K562 (cell line): ENCODE results near the gene PCOLCE2. TPM values are rescaled to one million over a fixed set of nuclear protein-coding genes. Genes with fewer than 3 reads are reported as not detected.
A peak's percentile ranks its signal among the peaks of the same experiment; 100 is the strongest.

ENCODE experiments used
- ATAC-seq: fragments of 200-7000 bp; cut with Tn5 transposase; 3 replicates; pipeline ENCODE4 v1.9.1; 2020; ENCODE audit warnings: moderate library complexity
- BruUV-seq: library from RNA; stranded (reverse); fragments of 400-500 nt; replicated peaks from 2 replicates; lab custom pipeline; 2021; lab: Mats Ljungman, UMichigan
- CTCF ChIA-PET: fragments of 300-600 bp; formaldehyde crosslinking; extraction: SDS; loops from one replicate; lab custom pipeline; 2021; ENCODE audit warnings: low intra/inter-chr PET ratio; lab: Yijun Ruan, JAX
- POLR2A ChIA-PET: fragments of 300-600, 350-650 bp; sonication (Branson Sonifier 250); formaldehyde crosslinking; extraction: SDS; loops from one replicate; lab custom pipeline; 2021; ENCODE audit warnings: antibody characterized with exemption, inconsistent platforms; lab: Yijun Ruan, JAX
- DNase-seq, 4 experiments: peaks; one replicate each; pipeline versions ENCODE4 v3.0.0 to v3.0.0-alpha.2; 2011 to 2018; ENCODE audit warnings: low spot score in 3 of 4, mixed read lengths in 3 of 4; ENCODE audit errors: extremely low read depth in 1 of 4
- FAIRE-seq: peaks from 2 replicates; lab custom pipeline; 2011; peaks lifted over from hg19 to GRCh38; lab: Jason Lieb, UNC
- H2AFZ ChIP-seq: 2 replicates; pipeline ENCODE4 v1.6.0; 2011; ENCODE audit warnings: low read depth, low read length, control low read depth, inconsistent platforms
- H3K27ac ChIP-seq: fragments of 200-600 bp; 3 replicates; pipeline ENCODE4 v1.8.0; 2011; ENCODE audit warnings: low read depth, mild to moderate bottlenecking, control low read depth, inconsistent platforms, low read length, moderate library complexity, mixed read lengths; ENCODE audit errors: extremely low read depth
- H3K27me3 ChIP-seq, 2 experiments: fragments of 300-600 bp in 1 of 2; 2 replicates in 1 of 2; 3 replicates in 1 of 2; pipeline versions ENCODE4 v1.6.0 to v1.8.0; 2011; ENCODE audit warnings: inconsistent platforms in 2 of 2, low read length in 2 of 2, mild to moderate bottlenecking in 1 of 2, mixed read lengths in 1 of 2, moderate library complexity in 1 of 2; ENCODE audit not compliant: control insufficient read depth in 2 of 2, insufficient read depth in 2 of 2
- H3K36me3 ChIP-seq: fragments of 300-600 bp; 3 replicates; pipeline ENCODE4 v1.8.0; 2011; ENCODE audit warnings: mild to moderate bottlenecking, low read length, inconsistent platforms; ENCODE audit not compliant: control insufficient read depth, insufficient read depth
- H3K4me1 ChIP-seq, 2 experiments: fragments of 200-600 bp in 1 of 2; replicated peaks in 1 of 2; 2 replicates in 1 of 2; 3 replicates in 1 of 2; pipeline versions ENCODE4 v1.5.1 to v1.8.0; 2011; ENCODE audit warnings: inconsistent platforms in 2 of 2, low read length in 2 of 2, mild to moderate bottlenecking in 1 of 2, mixed read lengths in 1 of 2, moderate library complexity in 1 of 2; ENCODE audit not compliant: control insufficient read depth in 2 of 2, insufficient read depth in 2 of 2
- H3K4me2 ChIP-seq: 2 replicates; pipeline ENCODE4 v1.6.1; 2011; ENCODE audit warnings: low read length, control low read depth, inconsistent platforms, mixed read lengths; ENCODE audit not compliant: insufficient read depth
- H3K4me3 ChIP-seq: fragments of 200-600 bp; sonication (generic), shearing (Covaris generic); 2 replicates; pipeline ENCODE4 v1.5.1; 2016; ENCODE audit warnings: control low read depth, inconsistent platforms
- H3K79me2 ChIP-seq: fragments of 200-600 bp; 3 replicates; pipeline ENCODE4 v1.8.0; 2011; ENCODE audit warnings: low read length, inconsistent platforms; ENCODE audit not compliant: control insufficient read depth, insufficient read depth
- H3K9ac ChIP-seq, 2 experiments: 2 replicates each; pipeline versions ENCODE4 v1.6.0 to v1.6.1; 2011; ENCODE audit warnings: low read depth in 2 of 2, low read length in 2 of 2, control low read depth in 1 of 2, inconsistent platforms in 1 of 2, mild to moderate bottlenecking in 1 of 2, mixed read lengths in 1 of 2; ENCODE audit not compliant: insufficient read depth in 1 of 2
- H3K9me1 ChIP-seq: one replicate; pipeline ENCODE4 v1.6.0; 2011; ENCODE audit warnings: inconsistent platforms, mild to moderate bottlenecking, low read length, moderate library complexity; ENCODE audit not compliant: control insufficient read depth, insufficient read depth
- H3K9me3 ChIP-seq: replicated peaks from 2 replicates; pipeline ENCODE4 v1.5.1; 2011; ENCODE audit warnings: low read depth, low read length, inconsistent platforms; ENCODE audit not compliant: control insufficient read depth, insufficient read depth
- H4K20me1 ChIP-seq: replicated peaks from 2 replicates; pipeline ENCODE4 v1.6.1; 2011; ENCODE audit warnings: low read length, inconsistent platforms, mixed read lengths; ENCODE audit not compliant: control insufficient read depth, insufficient read depth
- BCOR ChIP-seq: fragments of 450-650 bp; IDR thresholded peaks from 2 replicates; pipeline ENCODE4 v1.6.1; 2016
- CREB1 ChIP-seq, 2 experiments: sonication (generic) in 1 of 2; formaldehyde crosslinking in 1 of 2; IDR thresholded peaks; 2 replicates each; pipeline versions ENCODE4 v1.6.1 to v1.8.0; 2012 to 2022; ENCODE audit warnings: inconsistent platforms in 1 of 2, mild to moderate bottlenecking in 1 of 2, missing genetic modification reagents in 1 of 2, moderate library complexity in 1 of 2
- DPF2 ChIP-seq: fragments of 450-650 bp; IDR thresholded peaks from 2 replicates; pipeline ENCODE4 v1.6.1; 2016
- FOSL1 ChIP-seq: fragments of 200-800 bp; sonication (Bioruptor generic); conservative IDR thresholded peaks from 2 replicates; pipeline ENCODE4 v1.6.1; 2016; ENCODE audit warnings: missing genetic modification characterization, missing compliant biosample characterization
- HDAC3 ChIP-seq: fragments of 450-650 bp; IDR thresholded peaks from 2 replicates; pipeline ENCODE4 v1.6.1; 2018; ENCODE audit warnings: borderline replicate concordance, mild to moderate bottlenecking, moderate library complexity; ENCODE audit not compliant: partially characterized antibody
- IFI16 ChIP-seq: fragments of 250-450 bp; sonication (Bioruptor Pico); IDR thresholded peaks from 2 replicates; pipeline ENCODE4 v2.1.2; 2022; ENCODE audit warnings: mild to moderate bottlenecking, inconsistent platforms
- JUNB ChIP-seq: fragments of 450-650 bp; formaldehyde crosslinking; conservative IDR thresholded peaks from 2 replicates; pipeline ENCODE4 v1.4.0; 2020; ENCODE audit warnings: mild to moderate bottlenecking
- MTA1 ChIP-seq: fragments of 450-650 bp; IDR thresholded peaks from 2 replicates; pipeline ENCODE4 v1.6.1; 2017; ENCODE audit warnings: borderline replicate concordance
- NFIC ChIP-seq: fragments of 450-650 bp; IDR thresholded peaks from 2 replicates; pipeline ENCODE4 v1.6.1; 2017; ENCODE audit warnings: mild to moderate bottlenecking, inconsistent platforms
- NR2C2 ChIP-seq, 2 experiments: fragments of 200-800 bp in 1 of 2; sonication (Bioruptor generic) in 1 of 2; sonication (generic) in 1 of 2; formaldehyde crosslinking in 1 of 2; IDR thresholded peaks; 2 replicates each; pipeline versions ENCODE4 v1.6.1 to v1.8.0; 2016 to 2022; ENCODE audit warnings: mild to moderate bottlenecking in 1 of 2, missing compliant biosample characterization in 1 of 2, missing genetic modification characterization in 1 of 2, missing genetic modification reagents in 1 of 2
- PML ChIP-seq: IDR thresholded peaks from 2 replicates; pipeline ENCODE4 v1.6.1; 2012; ENCODE audit warnings: low read length, inconsistent platforms
- PURB ChIP-seq: sonication (generic); formaldehyde crosslinking; IDR thresholded peaks from 2 replicates; pipeline ENCODE4 v1.9.0; 2021; ENCODE audit warnings: low read depth, mild to moderate bottlenecking, missing genetic modification reagents
- SMAD2 ChIP-seq: fragments of 150-350 bp; IDR thresholded peaks from 2 replicates; pipeline ENCODE4 v1.6.1; 2014; ENCODE audit warnings: low read depth, mild to moderate bottlenecking, low read length
- SMAD3 ChIP-seq: fragments of 450-650 bp; formaldehyde crosslinking; conservative IDR thresholded peaks from 2 replicates; pipeline ENCODE4 v1.4.0; 2020; ENCODE audit warnings: mild to moderate bottlenecking
- SMAD4 ChIP-seq: fragments of 250-450 bp; sonication (Bioruptor Pico); conservative IDR thresholded peaks from 2 replicates; pipeline ENCODE4 v1.8.0; 2021; ENCODE audit warnings: inconsistent platforms, mild to moderate bottlenecking, moderate library complexity
- SMARCE1 ChIP-seq: fragments of 450-650 bp; IDR thresholded peaks from 2 replicates; pipeline ENCODE4 v1.7.1; 2016; ENCODE audit warnings: mild to moderate bottlenecking
- WGBS: fragments of 100-300 bp; shearing (Covaris generic); methylation state at CpG from one replicate; pipeline ENCODE4 v1.1.6; 2016; ENCODE audit warnings: low coverage, mixed read lengths; ENCODE audit not compliant: insufficient coverage; ENCODE audit errors: missing lambda C conversion rate; 5-methylcytosine and 5-hydroxymethylcytosine counted together
- in situ Hi-C: fragments of 300-500 bp; cut with MboI; formaldehyde crosslinking; loops from 4 replicates; pipeline ENCODE4 v1.15.0; 2018; ENCODE audit warnings: inconsistent platforms, mixed read lengths
- intact Hi-C: fragments of 100-400 bp; cut with micrococcal nuclease; formaldehyde crosslinking; loops from 2 replicates; pipeline ENCODE4 v1.14.2; 2022
- polyA plus RNA-seq, 8 experiments: library from polyadenylated mRNA; depleted of rRNA in 4 of 8; stranded (reverse) in 5 of 8; unstranded in 3 of 8; fragments of >200 nt; fragmentation: Nextera tagmentation in 2 of 8; fragmentation: Illumina TruSeq in 1 of 8; extraction: Ambion mirVana in 2 of 8; extraction: Trizol in 1 of 8; gene quantifications; 2 replicates each; pipeline versions ENCODE4 v1.2.1 to v1.2.3, GENCODE V29; 2011 to 2014; ENCODE audit warnings: inconsistent platforms in 1 of 8, missing spikeins in 1 of 8
- total RNA-seq, 7 experiments: library from RNA; depleted of rRNA in 6 of 7; stranded (reverse); fragments of >200 nt in 6 of 7; fragmentation: Illumina TruSeq in 2 of 7; extraction: Trizol in 2 of 7; gene quantifications; 2 replicates each; pipeline versions ENCODE4 v1.2.1 to v1.2.3, GENCODE V29; 2011 to 2021; ENCODE audit warnings: low replicate concordance in 1 of 7
- TF ChIP-seq, protein P1 (sequence below): fragments of 150-350 bp; conservative IDR thresholded peaks from 2 replicates; pipeline ENCODE4 v1.6.1; 2014; ENCODE audit warnings: low read length
- TF ChIP-seq, protein P2 (sequence below): fragments of 450-650 bp; formaldehyde crosslinking; IDR thresholded peaks from 2 replicates; pipeline ENCODE4 v1.4.0; 2022; ENCODE audit warnings: missing genetic modification characterization

The PCOLCE2 gene
- total and polyA plus RNA-seq, 9 of the 15 experiments (the other 6 are each of a cell fraction or from before 2014, with no cell fraction given) = 0.18 to 1.2 (median 0.65) TPM

- TF ChIP-seq, protein P1, sequence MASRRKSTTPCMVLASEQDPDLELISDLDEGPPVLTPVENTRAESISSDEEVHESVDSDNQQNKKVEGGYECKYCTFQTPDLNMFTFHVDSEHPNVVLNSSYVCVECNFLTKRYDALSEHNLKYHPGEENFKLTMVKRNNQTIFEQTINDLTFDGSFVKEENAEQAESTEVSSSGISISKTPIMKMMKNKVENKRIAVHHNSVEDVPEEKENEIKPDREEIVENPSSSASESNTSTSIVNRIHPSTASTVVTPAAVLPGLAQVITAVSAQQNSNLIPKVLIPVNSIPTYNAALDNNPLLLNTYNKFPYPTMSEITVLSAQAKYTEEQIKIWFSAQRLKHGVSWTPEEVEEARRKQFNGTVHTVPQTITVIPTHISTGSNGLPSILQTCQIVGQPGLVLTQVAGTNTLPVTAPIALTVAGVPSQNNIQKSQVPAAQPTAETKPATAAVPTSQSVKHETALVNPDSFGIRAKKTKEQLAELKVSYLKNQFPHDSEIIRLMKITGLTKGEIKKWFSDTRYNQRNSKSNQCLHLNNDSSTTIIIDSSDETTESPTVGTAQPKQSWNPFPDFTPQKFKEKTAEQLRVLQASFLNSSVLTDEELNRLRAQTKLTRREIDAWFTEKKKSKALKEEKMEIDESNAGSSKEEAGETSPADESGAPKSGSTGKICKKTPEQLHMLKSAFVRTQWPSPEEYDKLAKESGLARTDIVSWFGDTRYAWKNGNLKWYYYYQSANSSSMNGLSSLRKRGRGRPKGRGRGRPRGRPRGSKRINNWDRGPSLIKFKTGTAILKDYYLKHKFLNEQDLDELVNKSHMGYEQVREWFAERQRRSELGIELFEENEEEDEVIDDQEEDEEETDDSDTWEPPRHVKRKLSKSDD = no peak
- no peak for TF ChIP-seq SMAD2
Measured at GRCh38 chr3:142852009-142852408, 36.9 kb downstream of the PCOLCE2 start (continued).

DNA sequence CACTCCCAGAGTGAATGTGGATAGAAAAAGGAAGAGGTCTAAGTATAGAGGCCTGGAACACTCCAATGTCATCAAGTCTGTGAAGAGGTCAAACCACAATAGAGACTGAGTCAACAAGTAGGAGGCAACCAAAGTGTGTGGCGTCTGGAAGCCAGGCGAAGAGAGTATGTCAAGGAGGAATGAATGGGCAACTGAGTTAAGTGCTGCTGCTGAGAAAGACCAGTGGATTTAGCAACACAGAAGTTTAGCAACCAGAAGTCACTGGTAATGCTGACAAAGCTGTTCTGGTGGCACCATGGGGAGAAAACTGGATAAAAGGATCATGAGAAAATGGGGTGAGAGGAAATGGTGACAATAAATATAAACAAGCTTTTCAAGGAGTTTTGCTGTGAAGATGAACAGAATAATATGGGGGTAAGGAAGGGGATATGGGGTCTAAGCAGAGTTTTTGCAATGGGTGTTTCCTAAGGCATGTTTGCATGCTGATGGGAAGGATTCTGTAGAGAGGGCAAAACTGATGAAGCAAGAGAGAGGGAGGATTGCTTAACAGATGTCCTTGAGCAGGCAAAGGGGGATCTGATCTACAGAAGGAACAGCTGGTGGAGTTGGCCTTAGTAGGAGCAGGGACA is 38.4 kb downstream of the PCOLCE2 start:
- no peaks in the 10 kb centered on the region for H3K27me3 ChIP-seq
- ChIA-PET POLR2A (interaction anchor here (0.9 kb wide), 1 partner anchor 589 kb away, joined by 4 read pairs; no protein-coding TSS in a partner anchor), CTCF (no interaction called here)
- no peaks in the 10 kb centered on the region for H4K20me1 ChIP-seq
- no peak overlapping the region for H2AFZ ChIP-seq
- H3K4me2 ChIP-seq = no peak overlapping the region
- intact Hi-C loops = loop anchor here (5.0 kb wide), 1 partner anchor 37 kb away; the partner anchor contains the start of gene PCOLCE2
- FAIRE-seq (peak; percentile 82), DNase-seq (peak; percentile 37 to 75 (median 44)), ATAC-seq (peak; percentile 96)
- no peaks in the 10 kb centered on the region for H3K9me3 ChIP-seq
- no peak overlapping the region for H3K9ac ChIP-seq
- no TSS peak for BruUV-seq
- no peaks in the 10 kb centered on the region; a peak in 4 of 5 replicates for H3K4me1 ChIP-seq
- no peaks in the 10 kb centered on the region for H3K79me2 ChIP-seq
- no peak overlapping the region for H3K27ac ChIP-seq
- 0% methylated on average over 2 of the region's 2 CpGs for WGBS
- no peaks in the 10 kb centered on the region for H3K9me1 ChIP-seq
- H3K36me3 ChIP-seq = no peaks in the 10 kb centered on the region
- no peak overlapping the region for H3K4me3 ChIP-seq
- in situ Hi-C loops = no loop called here
- TF ChIP-seq FOSL1 (tag) (peak; percentile 91), IFI16 (no peak), NR2C2 (CRISPR knock-in tag; IDR thresholded peaks at IDR 0.05) (no peak), NR2C2 (tag; IDR thresholded peaks at IDR 0.05) (peak; percentile 67; the same call in 1 of the 2 replicates), SMAD3 (CRISPR knock-in tag) (no peak), DPF2 (peak; percentile 79), MTA1 (peak; percentile 42; the same call in 1 of the 2 replicates), BCOR (peak; percentile 72), NFIC (0 out of 2 replicates have a peak, but pooled peaks have one; percentile 11), SMARCE1 (peak; percentile 85; the same call in 1 of the 2 replicates), SMAD4 (peak; percentile 94), JUNB (no peak), CREB1 (IDR thresholded peaks at IDR 0.05) (no peak), CREB1 (CRISPR knock-in tag; IDR thresholded peaks at IDR 0.05) (no peak), HDAC3 (peak; percentile 83), PML (peak; percentile 38; the same call in 1 of the 2 replicates), PURB (no peak)
- TF ChIP-seq, protein P2, sequence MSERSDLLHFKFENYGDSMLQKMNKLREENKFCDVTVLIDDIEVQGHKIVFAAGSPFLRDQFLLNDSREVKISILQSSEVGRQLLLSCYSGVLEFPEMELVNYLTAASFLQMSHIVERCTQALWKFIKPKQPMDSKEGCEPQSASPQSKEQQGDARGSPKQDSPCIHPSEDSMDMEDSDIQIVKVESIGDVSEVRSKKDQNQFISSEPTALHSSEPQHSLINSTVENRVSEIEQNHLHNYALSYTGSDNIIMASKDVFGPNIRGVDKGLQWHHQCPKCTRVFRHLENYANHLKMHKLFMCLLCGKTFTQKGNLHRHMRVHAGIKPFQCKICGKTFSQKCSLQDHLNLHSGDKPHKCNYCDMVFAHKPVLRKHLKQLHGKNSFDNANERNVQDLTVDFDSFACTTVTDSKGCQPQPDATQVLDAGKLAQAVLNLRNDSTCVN (CRISPR knock-in tag) = no peak
